Psoas muscle (tissue), 8 donors: ENCODE results near the gene KCNIP3. TPM values are rescaled to one million over a fixed set of nuclear protein-coding genes. Genes with fewer than 3 reads are reported as not detected.

Experiments
- ATAC-seq, 4 donors: fragments of 200-7000 bp; cut with Tn5 transposase; one replicate each; pipeline ENCODE4 v1.9.1; 2020; ENCODE audit warnings: moderate library complexity in 3 of 4, mild to moderate bottlenecking in 2 of 4
- DNase-seq, 2 donors: peaks; one replicate each; pipeline ENCODE4 v3.0.0-alpha.2; 2020
- H3K27ac ChIP-seq: fragments of 200-600 bp; one replicate; pipeline ENCODE4 v1.8.0; 2022
- H3K27me3 ChIP-seq, 3 donors: fragments of 200-600 bp in 1 of 3; one replicate each; pipeline versions ENCODE4 v1.6.1 to v1.8.0; 2013 to 2022; ENCODE audit warnings: low read length in 2 of 3, mild to moderate bottlenecking in 2 of 3, moderate library complexity in 1 of 3; ENCODE audit not compliant: insufficient read depth in 3 of 3
- H3K36me3 ChIP-seq, 2 donors: fragments of 200-600 bp in 1 of 2; one replicate each; pipeline versions ENCODE4 v1.6.1 to v1.8.0; 2013 to 2022; ENCODE audit warnings: low read depth in 1 of 2, mild to moderate bottlenecking in 1 of 2, moderate library complexity in 1 of 2; ENCODE audit not compliant: insufficient read depth in 1 of 2
- H3K4me1 ChIP-seq: fragments of 200-600 bp; one replicate; pipeline ENCODE4 v1.8.0; 2022
- H3K4me3 ChIP-seq: fragments of 200-600 bp; one replicate; pipeline ENCODE4 v1.8.0; 2022; ENCODE audit warnings: mild to moderate bottlenecking
- H3K9me3 ChIP-seq: fragments of 200-600 bp; one replicate; pipeline ENCODE4 v1.8.0; 2022
- WGBS, 3 donors: extraction: QIAGEN DNeasy Blood & Tissue Kit; methylation state at CpG; one replicate each; pipeline versions ENCODE4 v1.1.6 to v1.1.7; 2013; 5-methylcytosine and 5-hydroxymethylcytosine counted together
- intact Hi-C, 2 donors: fragments of 100-400 bp; cut with DNase I; formaldehyde crosslinking; loops; one replicate each; pipeline versions ENCODE4 v1.11.0 to v1.14.2; 2022
- polyA plus RNA-seq, 3 donors: library from polyadenylated mRNA; stranded (reverse); fragments of 200-250 nt; gene quantifications; one replicate each; pipeline ENCODE4 v1.2.3, GENCODE V29; 2013
- total RNA-seq, 4 donors: library from RNA; stranded (reverse); fragmentation: NEBNext Ultra II Directional in 2 of 4; extraction: Animal tissue kit (Norgen Biotek cat#: 25700) in 2 of 4; gene quantifications; one replicate each; pipeline versions ENCODE4 v1.2.1 to v1.2.4, GENCODE V29; 2021 to 2023
- TF ChIP-seq, protein P1 (sequence below): fragments of 200-600 bp; IDR thresholded peaks from one replicate; pipeline ENCODE4 v1.8.0; 2022; ENCODE audit warnings: antibody characterized with exemption
- donor health status: healthy with polysubstance abuse.
- donor health status: DM: no; HTN: no; CAD: no; lungs with moderate emphysema.
- donor health status: Bipolar disorder and iron deficiency.
- donor health status: healthy.
- donor health status: DM: yes; HTN: yes; CAD: no.
- donor health status: DM: no; HTN: no; CAD: no.
- donor health status: DM: no; HTN: no; CAD: no.
- donor health status: DM: yes; HTN: yes; CAD: no.

The KCNIP3 gene
- total and polyA plus RNA-seq, 7 donors: 0.93 to 2.0 (median 1.3) TPM

DNA sequence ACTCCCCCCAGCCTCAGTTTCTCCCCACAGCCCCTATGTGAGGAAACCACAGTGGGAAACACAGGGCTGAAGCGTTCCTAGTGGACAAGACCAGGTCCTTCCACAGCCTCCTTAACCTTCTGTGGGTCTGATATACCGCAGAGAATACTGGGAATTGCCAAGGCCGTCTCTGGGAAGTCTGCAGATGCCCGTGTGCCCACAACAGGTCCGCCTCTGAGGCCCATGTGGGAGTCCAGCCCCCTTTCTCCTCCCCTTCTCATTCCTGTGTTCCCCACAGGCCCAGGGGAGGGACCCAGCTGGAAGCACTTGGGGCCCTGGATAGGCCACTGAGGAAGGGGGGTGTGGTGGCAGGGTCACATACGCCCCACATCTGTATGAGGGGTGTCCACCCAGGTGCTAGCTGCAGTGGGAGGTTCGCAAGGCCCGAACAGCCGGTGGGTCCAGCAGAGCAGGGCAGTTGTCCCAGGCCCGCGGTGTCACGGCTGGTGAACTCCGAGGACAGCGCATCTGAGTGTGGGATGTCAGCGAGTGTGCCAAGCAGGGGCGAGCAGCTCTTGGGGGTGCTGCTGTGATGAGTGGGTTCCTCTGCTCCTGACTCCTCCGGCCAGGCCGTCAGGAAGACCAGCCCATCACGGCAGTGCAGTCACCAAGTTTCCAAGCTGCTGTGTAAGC lies 2.4 kb upstream of the KCNIP3 start:
- TF ChIP-seq, protein P1, sequence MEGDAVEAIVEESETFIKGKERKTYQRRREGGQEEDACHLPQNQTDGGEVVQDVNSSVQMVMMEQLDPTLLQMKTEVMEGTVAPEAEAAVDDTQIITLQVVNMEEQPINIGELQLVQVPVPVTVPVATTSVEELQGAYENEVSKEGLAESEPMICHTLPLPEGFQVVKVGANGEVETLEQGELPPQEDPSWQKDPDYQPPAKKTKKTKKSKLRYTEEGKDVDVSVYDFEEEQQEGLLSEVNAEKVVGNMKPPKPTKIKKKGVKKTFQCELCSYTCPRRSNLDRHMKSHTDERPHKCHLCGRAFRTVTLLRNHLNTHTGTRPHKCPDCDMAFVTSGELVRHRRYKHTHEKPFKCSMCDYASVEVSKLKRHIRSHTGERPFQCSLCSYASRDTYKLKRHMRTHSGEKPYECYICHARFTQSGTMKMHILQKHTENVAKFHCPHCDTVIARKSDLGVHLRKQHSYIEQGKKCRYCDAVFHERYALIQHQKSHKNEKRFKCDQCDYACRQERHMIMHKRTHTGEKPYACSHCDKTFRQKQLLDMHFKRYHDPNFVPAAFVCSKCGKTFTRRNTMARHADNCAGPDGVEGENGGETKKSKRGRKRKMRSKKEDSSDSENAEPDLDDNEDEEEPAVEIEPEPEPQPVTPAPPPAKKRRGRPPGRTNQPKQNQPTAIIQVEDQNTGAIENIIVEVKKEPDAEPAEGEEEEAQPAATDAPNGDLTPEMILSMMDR: no peak
- no peak for ATAC-seq
- H3K36me3 ChIP-seq: no peaks in the 10 kb centered on the region
- no peaks in the 10 kb centered on the region for H3K4me1 ChIP-seq
- DNase-seq: no peak
- H3K27me3 ChIP-seq: peaks cover 0 to 5% (median 0%) of the 10 kb centered on the region in 3 donors
- intact Hi-C loops: no loop called here
- H3K4me3 ChIP-seq: no peak overlapping the region
- no peak overlapping the region for H3K27ac ChIP-seq
- H3K9me3 ChIP-seq: peaks cover 8% of the 10 kb centered on the region
- WGBS, 3 donors: 88 to 89% (median 88%) methylated on average over 18 to 19 of the region's 19 CpGs

DNA sequence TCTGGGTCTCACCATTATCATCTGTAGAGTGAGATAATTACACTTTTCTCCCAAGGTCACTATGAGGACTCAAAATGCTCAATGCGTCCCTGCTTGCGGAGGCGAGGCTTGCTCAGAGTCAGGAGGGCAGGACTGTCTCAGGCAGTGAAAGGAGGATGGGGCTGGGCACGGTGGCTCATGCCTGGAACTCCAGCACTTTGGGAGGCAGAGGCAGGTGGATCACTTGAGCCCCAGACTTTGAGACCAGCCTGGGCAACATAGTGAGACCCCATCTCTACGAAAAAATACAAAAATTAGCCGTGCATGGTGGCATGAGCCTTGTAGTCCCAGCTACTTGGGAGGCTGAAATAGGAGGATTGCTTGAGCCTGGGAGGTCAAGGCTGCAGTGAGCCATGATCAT lies 1.8 kb upstream of the KCNIP3 start:
- no peak overlapping the region for H3K27ac ChIP-seq
- TF ChIP-seq, protein P1: no peak
- no peaks in the 10 kb centered on the region for H3K36me3 ChIP-seq
- intact Hi-C loops: no loop called here
- no peak overlapping the region for H3K4me3 ChIP-seq
- peaks cover 8% of the 10 kb centered on the region for H3K9me3 ChIP-seq
- ATAC-seq: no peak
- H3K27me3 ChIP-seq: peaks cover 0 to 3% (median 0%) of the 10 kb centered on the region in 3 donors
- no peak for DNase-seq
- 89 to 93% (median 90%) methylated on average over 6 of the region's 6 CpGs for WGBS, 3 donors
- no peaks in the 10 kb centered on the region for H3K4me1 ChIP-seq

DNA sequence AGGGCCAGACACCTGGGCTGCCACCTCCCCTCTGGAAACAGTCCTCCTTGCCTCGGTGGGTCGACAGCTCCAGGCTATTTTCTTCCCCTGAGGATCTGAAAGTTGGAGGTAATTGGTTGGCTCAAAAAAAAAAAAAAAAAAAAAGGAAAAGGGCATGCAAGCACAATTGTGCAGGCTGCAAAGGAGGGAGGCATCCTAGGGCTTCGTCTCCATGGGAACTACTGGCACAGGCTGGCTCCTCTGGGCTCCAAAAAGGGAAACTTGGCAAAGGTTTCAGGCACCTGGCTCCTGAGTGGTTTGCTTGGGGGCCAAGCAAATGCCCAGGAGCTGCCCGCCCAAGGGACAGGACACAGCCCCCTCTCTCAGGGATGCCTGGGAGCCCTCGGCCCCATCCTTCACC lies 1.1 kb upstream of the KCNIP3 start:
- intact Hi-C loops: no loop called here
- ATAC-seq: no peak

DNA sequence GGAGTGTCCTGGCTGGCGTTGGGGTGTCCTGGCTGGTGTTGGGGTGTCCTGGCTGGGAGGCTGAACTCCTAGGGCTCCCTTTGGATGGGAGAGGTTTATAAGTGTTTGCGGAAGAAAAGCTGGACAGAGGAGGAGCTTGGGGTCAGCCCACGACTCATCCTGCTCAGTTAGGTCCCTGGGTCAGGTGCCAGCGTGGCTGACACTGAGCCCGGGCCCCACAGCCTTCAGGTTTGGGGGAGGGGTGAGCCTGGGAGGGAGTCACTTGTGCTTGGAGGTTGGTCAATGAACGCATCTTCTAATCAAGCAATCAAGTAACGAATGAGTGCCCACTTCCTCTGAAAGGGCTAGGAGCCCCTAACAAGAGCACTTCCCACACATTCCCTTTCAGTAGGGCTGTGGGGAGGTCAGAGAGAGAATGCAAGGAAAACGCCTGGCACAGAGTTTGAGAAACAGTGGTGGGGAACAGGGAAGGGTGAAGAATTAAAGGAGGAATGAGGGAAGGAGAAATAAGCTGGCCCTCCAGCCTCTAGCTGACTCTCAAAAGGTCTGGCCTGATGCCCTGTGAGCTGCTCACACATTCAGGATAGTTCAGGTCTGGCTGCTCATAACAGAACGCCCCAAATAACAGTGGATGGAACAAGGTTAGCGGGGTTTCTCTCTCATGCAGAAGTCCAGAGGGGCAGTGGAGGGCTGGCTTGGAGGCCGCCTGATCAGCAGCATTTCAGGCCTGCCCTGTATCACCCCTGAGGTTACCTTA lies 670 bp downstream of the KCNIP3 start:
- DNase-seq (no peak), ATAC-seq (no peak)
- Histone ChIP-seq H3K4me1 (no peaks in the 10 kb centered on the region), H3K36me3 (no peaks in the 10 kb centered on the region), H3K27me3 (peaks cover 0 to 16% (median 5%) of the 10 kb centered on the region in 3 donors), H3K27ac (no peak overlapping the region), H3K9me3 (no peaks in the 10 kb centered on the region), H3K4me3 (no peak overlapping the region)
- WGBS, 3 donors: 40 to 60% (median 43%) methylated on average over 11 of the region's 11 CpGs
- intact Hi-C loops: no loop called here
- TF ChIP-seq, protein P1: no peak

More for the DNA sequence above, 1.1 kb upstream of the KCNIP3 start:
- H3K36me3 ChIP-seq: no peaks in the 10 kb centered on the region
- H3K9me3 ChIP-seq: peaks cover 5% of the 10 kb centered on the region
- 23 to 46% (median 32%) methylated on average over 5 of the region's 5 CpGs for WGBS, 3 donors
- peaks cover 0 to 5% (median 2%) of the 10 kb centered on the region in 3 donors for H3K27me3 ChIP-seq
- no peaks in the 10 kb centered on the region for H3K4me1 ChIP-seq
- TF ChIP-seq, protein P1: no peak
- no peak for DNase-seq
- no peak overlapping the region for H3K4me3 ChIP-seq
- H3K27ac ChIP-seq: no peak overlapping the region
